ENCODE data around the gene CCDC24. TPM values are rescaled to one million over a fixed set of nuclear protein-coding genes. Genes with fewer than 3 reads are reported as not detected.

The CCDC24 gene
- total RNA-seq, 1 donor from 2014 or later = 0.79 TPM

DNA sequence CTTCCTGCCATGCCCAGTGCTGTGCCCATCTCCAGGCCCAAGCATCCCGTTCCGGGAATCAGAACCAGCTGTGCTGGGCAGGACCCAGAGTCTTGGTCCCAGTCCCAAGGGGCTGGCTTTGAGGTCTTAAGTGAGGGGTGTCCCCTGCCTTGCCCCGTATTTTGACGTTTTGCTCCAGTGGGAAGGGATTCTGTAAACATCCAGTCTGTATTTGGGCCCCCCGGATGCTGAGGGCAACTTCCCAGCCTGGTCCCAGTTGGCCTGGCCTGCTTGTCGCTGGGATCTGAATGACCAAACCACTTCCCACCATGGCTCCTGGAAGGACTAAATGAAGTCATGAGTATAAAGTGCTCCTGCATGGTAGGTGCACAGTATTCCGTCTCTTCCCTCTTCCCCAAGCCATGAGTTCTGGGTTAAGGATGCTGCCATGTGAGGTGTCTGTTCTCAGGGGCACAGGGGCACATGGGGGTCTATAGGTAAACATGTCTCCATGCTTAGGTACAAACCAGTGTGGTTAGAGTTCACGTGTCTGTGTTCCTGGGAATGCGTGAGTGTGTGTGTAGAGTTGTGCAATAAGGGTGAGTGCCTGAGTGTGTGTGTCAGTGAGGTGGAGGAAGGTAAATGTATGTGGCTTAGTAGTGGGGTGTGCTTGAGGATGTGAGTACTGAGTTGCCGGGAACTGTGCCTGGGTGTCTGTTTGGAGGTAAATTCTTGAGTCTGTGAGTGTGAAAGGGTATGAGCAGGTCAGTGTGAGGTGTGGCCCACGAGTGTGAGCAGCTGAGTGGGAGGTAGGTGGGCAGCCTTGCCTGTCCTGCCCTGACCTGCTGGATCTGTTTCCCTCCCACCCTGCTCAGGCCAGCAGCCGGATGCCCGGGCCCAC lies 10.9 kb upstream of the CCDC24 start:
- no peak for DNase-seq (ENCODE audit: low read depth in 2 of 2)

DNA sequence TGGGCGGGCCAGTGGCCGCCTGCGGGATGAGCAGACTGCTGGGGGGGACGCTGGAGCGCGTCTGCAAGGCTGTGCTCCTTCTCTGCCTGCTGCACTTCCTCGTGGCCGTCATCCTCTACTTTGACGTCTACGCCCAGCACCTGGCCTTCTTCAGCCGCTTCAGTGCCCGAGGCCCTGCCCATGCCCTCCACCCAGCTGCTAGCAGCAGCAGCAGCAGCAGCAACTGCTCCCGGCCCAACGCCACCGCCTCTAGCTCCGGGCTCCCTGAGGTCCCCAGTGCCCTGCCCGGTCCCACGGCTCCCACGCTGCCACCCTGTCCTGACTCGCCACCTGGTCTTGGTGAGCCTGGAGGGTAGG lies 10.3 kb upstream of the CCDC24 start:
- no peak for DNase-seq (ENCODE audit: low read depth in 2 of 2)

DNA sequence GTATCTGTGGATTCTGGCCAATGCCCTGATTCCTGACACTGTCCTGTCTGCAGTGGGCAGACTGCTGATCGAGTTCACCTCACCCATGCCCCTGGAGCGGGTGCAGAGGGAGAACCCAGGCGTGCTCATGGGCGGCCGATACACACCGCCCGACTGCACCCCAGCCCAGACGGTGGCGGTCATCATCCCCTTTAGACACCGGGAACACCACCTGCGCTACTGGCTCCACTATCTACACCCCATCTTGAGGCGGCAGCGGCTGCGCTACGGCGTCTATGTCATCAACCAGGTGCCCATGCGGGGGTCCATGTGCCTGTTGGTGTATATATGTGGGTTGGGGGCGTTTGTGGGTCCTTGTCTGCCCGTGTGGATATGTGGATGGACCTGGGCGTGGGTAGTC lies 9.8 kb upstream of the CCDC24 start:
- DNase-seq (ENCODE audit: low read depth in 2 of 2) = no peak

DNA sequence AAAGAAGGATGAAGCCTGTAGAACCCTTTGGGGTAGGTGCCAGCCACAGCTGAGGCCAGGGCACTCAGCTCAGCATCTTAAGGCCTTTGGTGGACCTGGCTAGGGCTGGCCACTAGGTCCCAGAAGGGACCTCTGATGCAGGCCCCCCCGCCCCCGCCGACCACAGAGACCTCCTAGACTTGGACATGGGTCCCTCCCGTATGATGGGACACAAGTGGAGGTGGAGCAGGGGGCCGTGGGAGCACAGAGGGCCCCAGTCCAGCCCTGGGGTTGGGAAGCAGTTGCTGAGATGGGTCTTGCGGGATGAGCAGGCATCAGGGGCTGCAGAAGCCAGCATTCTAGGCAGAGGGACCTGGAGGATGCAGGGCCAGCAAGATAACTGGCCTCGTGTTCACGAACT lies 9.2 kb upstream of the CCDC24 start:
- DNase-seq (ENCODE audit: low read depth in 2 of 2) = no peak

DNA sequence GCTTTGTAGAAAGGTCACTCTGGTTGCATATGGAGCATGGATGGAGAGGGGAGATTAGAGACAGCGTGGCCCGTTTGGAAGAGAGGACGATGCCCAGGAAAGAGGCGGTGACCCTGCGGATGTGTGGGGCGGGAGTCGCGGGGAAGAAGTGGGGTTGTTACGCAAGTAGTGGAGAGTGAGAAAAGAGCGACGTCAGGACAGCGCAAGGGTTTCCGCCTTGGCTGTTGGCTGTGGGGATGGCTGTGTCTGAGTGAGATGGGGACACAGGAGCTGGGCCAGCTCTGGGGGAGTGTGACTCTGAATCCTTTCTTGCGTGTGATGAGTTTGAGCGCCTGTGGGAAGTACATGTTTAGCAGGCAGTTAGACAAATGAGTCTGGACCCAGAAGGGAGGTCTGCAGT lies 8.6 kb upstream of the CCDC24 start:
- no peak for DNase-seq (ENCODE audit: low read depth in 2 of 2)

DNA sequence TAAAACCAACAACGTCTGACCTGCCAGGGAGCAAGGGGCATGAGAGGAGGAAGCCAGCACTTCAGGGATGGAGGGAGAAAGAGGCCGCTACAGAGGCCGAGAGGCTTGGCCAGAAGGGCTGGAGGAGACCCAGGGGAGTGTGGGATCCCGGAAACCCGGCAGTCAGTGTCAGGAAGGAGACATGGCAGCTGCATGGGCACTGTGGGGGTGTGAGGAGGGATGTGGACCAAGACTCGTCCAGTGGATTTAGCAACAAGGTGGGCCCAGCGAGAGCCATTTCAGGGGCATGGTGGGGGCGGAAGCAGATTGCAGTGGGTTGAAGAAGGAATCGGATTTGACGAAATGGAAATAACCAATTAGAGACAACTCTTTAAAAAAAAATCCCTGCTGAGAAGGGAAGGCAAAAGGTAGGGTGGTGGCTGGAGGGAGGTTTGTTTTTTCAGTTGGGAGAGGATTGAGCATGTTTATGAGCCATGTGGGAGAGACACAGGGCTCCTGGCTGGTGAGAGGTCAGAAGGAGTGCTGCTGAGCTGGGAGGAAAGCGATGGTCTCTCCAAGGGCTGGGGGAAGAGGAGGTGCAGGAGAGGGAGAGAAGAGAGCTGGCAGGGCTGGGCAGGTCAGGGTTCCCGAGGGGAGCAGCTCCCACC lies 8.0 kb upstream of the CCDC24 start:
- no peak for DNase-seq (ENCODE audit: low read depth in 2 of 2)

DNA sequence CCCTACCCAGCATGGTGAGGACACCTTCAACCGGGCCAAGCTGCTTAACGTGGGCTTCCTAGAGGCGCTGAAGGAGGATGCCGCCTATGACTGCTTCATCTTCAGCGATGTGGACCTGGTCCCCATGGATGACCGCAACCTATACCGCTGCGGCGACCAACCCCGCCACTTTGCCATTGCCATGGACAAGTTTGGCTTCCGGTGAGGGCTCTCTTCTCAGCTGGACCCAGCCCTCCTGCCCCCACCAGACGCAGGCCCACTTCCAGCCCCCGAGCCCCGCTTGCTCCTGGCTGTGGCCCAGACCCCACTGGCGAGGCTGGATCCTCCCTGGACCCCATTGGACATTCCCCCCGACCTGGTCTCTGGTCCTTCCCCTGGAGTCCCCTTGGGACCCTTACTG lies 6.5 kb upstream of the CCDC24 start:
- DNase-seq (ENCODE audit: low read depth in 2 of 2) = no peak

DNA sequence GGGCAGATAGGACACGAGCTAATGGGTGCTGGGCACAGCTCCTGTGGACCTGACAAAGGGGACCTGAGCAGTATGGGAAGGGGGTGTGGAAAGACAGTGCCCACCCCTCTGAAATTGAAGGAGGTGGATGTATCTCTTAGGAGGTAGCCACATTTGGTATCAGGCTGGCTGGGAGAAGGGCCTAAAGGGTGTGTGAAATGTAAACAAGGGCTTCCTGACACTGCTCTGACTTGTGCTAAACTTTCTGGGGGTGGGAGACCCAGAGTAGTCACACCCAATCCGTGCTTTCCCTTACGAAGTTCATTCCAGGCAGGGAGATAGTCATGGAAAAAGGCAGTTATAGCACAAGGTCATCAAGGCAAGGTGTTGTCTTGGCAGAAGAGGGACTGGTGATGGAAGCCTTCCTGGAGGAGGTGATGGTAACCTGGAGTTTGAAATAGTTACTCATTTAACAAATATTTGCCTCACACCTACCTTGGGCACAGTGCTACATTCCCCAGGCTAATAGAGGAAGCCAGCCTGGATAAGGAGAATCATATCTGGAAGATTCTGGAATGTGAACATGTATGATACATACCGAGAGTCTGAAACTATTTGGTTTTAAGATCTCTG lies 5.3 kb upstream of the CCDC24 start:
- DNase-seq (ENCODE audit: low read depth in 2 of 2) = no peak

DNA sequence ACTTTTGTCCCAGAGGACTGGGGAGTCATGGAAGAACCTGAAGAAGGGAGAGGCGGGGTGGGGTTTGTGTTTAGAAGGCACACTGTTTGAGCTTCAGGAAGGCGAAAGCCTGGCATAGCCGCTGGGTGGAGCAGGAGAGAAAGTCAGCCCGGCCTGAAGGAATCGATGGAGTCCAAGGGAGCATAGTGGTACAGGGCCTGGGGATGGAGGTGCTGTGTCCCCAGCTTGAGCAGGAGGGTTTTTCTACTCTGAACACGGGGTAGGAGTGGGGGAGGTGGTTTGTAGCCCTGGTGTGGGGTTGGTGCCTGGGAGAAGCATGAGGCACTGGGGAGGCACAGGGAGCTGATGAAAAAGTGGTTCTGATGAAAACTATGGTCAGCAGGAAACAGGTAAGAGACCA lies 4.7 kb upstream of the CCDC24 start:
- DNase-seq (ENCODE audit: low read depth in 2 of 2) = no peak

DNA sequence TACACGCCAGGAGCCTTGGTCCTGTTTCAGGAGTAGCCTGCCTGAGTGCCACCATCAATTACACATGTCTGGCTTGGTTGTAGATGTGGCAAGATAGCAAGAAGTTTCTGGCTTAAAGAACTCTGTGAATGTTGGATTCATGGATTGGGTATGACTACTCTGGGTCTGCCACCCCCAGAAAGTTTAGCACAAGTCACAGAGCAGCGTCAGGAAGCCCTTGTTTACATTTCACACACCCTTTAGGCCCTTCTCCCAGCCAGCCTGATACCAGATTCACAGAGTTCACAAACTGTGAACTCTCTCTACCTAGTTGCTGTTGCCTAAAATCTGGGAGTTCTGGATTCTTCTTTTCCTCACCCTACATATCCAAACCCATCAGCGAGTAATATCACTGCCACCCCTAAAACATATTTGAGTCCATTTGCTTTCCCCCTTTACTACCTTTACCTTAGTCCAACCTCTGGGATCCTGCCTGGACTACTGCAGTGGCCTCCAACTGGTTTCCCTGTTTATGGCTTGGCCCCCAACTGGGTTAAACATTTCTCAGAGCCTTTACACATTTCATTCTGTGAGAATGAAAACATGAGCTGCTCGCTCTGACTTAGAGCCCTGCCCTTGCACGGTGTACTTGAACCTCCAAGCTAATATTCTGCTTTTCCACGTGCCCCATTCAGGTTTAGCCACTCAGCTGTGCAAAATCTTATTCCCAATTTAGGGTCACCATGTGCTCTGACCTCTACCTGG lies 4.1 kb upstream of the CCDC24 start:
- DNase-seq (ENCODE audit: low read depth in 2 of 2) = no peak

DNA sequence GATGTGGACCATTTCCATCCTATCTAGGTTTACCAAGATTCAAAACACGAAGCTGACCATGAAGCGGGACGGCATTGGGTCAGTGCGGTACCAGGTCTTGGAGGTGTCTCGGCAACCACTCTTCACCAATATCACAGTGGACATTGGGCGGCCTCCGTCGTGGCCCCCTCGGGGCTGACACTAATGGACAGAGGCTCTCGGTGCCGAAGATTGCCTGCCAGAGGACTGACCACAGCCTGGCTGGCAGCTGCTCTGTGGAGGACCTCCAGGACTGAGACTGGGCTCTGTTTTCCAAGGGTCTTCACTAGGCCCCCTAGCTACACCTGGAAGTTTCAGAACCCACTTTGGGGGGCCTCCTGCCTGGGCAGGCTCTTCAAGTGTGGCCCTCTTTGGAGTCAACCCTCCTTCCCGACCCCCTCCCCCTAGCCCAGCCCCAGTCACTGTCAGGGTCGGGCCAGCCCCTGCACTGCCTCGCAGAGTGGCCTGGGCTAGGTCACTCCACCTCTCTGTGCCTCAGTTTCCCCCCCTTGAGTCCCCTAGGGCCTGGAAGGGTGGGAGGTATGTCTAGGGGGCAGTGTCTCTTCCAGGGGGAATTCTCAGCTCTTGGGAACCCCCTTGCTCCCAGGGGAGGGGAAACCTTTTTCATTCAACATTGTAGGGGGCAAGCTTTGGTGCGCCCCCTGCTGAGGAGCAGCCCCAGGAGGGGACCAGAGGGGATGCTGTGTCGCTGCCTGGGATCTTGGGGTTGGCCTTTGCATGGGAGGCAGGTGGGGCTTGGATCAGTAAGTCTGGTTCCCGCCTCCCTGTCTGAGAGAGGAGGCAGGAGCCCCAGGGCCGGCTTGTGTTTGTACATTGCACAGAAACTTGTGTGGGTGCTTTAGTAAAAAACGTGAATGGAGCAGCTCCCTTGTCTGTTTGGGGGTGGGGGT lies 864 bp upstream of the CCDC24 start:
- no peak for DNase-seq (ENCODE audit: low read depth in 2 of 2)

DNA sequence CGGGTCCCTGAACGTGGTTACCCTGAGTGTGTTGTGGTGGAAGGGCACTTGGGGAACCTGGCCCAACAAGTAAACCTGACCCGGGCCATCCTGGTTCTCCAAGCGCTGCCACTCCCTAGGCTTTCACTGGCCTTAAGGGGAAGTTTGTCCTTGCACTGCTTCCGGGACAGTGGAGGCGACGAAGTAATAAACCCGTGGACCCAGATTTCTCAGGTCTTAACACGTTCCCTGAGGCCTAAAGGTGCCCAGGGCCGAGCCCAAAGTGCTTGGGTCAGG lies 261 bp upstream of the CCDC24 start:
- DNase-seq (ENCODE audit: low read depth in 2 of 2) = no peak

DNA sequence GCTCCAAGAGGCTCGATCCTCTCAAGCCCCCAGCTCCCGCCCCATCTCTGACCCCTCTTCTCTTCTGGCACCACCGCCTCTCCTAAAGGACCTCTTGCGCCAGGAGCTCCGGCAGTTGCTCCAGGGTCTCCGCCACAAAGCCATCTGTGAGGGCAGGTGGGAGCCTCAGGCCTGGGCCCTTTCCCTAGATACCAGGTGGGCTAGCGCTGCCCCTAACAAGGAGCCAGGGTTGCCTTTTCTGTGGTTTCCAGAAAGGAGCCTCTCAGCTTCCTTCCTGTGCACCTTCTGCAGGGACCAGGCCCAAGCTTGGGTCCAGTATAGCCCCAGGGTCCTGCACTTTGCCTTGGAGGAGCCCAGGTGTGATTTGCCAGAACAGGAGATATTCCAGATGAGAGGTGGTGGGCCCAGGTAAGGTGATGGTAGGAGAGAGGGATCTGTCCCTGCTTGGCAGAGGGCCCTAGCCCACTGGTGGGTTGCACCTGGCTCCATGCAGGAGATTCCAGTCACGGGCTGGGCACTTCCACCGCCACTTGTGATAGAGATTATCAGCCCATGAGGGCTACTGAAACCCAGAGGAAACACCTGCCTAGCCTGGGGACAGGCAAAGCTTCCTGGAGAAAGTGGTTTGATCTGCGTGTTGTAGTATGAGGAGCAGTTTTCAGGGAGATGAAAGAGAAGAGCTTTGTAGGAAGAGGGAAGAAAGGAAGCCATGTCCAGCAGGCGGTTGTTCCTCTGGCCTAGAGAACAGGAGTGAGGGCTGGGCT lies 1.0 kb downstream of the CCDC24 start:
- DNase-seq (ENCODE audit: low read depth in 2 of 2) = no peak

DNA sequence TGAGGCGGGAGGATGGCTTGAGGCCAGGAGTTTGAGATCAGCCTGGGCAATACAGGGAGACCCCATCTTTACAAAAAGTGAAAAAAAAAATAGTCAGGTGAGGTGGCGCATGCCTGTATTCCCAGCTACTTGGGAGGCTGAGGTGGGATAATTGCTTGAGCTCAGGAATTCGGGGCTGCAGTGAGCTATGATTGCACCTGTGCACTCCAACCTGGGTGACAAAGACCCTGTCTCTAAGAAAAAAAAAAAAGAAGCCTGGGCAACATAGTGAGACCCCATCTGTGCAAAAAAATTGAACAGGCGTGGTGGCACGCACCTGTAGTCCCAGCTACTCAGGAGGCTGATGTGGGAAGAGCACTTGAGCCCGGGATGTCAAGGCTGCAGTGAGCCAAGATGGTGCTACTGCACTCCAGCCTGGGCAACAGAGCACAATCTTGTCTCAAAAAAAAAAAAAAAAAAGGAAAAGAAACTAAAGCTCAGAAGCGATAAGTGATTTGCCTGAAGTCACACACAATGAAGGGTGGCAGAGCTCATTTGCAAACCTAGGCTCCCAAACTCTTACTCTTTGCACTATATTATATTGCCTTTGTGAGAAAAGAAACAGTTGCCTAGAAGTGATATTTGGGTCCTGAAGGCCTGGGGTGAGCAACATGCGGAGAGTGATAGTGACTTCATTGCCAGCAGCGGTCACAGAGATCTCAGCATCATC lies 2.0 kb downstream of the CCDC24 start:
- DNase-seq (ENCODE audit: low read depth in 2 of 2) = no peak

DNA sequence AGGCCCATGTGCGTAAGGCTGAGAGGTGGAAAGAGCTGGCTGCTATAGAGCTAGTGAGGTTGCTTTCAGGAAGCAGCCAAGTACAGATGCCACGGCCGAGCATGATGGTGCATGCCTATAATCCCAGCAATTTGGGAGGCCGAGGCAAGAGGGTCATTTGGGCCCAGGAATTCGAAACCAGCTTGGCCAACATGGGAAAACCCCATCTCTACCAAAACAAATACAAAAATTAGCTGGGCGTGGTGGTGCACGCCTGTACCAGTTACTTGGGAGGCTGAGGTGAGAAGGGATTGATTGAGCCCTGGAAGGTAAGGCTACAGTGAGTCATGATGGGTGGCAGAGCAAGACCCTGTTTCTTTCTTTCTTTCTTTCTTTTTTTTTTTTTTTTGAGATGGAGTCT lies 2.7 kb downstream of the CCDC24 start:
- DNase-seq (ENCODE audit: low read depth in 2 of 2) = no peak

DNA sequence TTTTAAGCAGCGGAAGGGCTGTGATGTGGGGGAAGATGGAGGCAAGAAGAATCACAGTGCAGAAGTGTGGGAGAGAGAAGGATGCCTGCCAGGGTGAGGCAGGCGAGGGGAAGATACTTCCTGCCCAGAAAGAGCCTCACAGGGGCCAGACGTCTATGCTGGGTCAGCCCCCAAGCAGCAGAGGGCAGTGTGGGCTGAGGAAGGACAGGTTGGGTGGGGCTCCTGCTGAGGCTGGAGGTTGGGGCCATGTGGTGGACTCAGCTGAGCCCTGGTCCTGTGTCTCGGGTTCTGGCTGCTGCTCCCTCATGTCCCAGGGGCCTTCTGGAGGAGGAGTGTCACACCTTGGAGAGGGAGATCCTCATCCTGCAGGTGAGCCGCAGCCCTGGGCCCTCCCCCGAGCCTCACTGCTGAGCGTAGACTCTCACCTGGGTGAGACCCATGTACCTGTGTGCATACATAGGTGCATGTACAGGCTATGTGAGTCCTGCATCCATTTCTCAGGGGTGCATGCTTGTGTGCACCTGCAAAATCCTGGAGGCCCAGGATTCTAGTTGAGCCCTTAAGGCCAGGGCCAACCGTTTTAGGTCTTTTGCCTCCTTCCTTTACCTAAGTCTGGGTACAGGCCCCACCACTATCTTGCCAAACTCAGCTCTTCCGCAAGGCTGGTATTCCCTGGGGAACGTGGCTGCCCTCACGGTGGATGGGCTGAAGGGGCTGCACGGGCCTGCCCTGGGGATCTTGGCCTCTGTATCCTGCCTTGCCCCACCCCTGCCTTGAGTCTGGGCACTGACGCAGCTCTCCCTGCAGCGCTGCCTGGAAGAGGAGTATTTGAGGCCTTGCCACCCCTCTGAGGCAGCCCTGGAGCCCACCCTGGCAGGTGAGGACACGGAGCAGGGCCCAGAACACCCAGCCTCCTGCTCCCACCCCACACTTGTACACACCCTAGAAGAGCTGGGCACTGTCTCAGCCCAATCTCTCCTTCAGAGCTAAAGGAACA lies 3.7 kb downstream of the CCDC24 start:
- no peak for DNase-seq (ENCODE audit: low read depth in 2 of 2)

DNA sequence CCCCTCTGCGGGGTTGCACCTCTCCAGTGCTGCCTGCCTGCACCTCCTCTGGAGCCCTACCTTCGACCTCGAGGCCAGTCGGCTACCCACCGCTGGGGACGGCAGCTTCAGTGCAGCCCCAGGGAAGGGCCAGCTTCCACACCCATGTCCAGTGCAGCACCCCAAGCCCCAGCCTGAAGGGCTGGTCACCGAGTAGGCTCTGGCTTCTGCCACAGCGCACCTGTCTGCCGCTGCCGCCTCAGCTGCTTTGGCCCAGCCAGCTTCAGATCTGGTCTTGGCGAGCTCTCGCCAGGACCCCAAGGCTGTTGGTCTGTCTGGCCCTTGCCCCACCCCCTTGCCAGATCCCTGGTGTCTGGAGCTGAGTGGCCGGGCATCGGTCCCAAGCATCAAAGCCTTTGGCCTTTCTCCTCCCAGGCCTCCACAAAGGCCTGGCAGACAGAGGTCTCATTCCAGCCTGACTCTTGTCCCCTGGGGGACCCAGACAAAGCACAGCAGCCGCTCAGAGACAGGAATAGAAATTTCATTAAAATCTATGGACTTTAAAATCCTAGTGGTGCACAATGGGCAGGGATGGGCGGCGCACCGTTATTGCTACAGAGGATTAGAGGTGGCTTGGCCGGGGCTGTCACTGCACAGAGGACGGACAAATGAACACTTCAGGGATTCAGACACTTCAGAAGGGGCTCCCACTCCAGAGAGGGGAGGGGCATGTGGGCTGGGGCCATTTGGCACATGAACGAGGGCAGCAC lies 4.8 kb downstream of the CCDC24 start:
- DNase-seq (ENCODE audit: low read depth in 2 of 2) = no peak

DNA sequence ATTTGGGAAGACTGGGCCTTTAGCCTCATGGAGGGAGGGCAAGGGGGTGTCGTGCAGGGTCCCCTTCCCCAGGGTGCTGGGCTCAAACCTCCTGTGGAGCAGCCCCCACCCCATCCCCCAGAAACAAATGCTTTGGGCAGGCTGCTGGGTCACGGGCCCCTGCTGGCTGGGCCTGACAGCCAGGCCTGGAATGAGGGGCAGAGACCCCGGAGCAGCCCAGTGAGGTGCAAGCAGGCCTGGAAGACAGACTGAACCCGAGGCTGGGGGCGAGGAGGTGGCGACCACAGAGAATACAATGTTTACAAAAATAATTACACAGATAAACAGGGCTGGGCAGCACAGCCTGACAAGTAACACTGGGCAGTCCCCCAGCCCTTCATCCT lies 5.3 kb downstream of the CCDC24 start:
- no peak for DNase-seq (ENCODE audit: low read depth in 2 of 2)
